Keratinocyte (primary cell): ENCODE results near the gene BRINP3. TPM values are rescaled to one million over a fixed set of nuclear protein-coding genes. Genes with fewer than 3 reads are reported as not detected.

Experiments used
- DNase-seq: peaks from one replicate; pipeline ENCODE4 v3.0.0-alpha.2; 2011; ENCODE audit warnings: low read depth, missing footprints, low spot score
- FAIRE-seq: peaks from 2 replicates; lab custom pipeline; 2011; peaks lifted over from hg19 to GRCh38; lab: Jason Lieb, UNC
- H2AFZ ChIP-seq: 2 replicates; pipeline ENCODE4 v1.6.0; 2012; ENCODE audit warnings: low read length, control low read depth, inconsistent platforms; ENCODE audit not compliant: control insufficient read depth
- H3K27ac ChIP-seq: 2 replicates; pipeline ENCODE4 v1.5.1; 2011; ENCODE audit warnings: low read length; ENCODE audit not compliant: control insufficient read depth, insufficient read depth
- H3K27me3 ChIP-seq: 3 replicates; pipeline ENCODE4 v1.6.0; 2011; ENCODE audit warnings: low read length; ENCODE audit not compliant: control insufficient read depth, insufficient read depth; ENCODE audit errors: extremely low read depth
- H3K36me3 ChIP-seq, 2 experiments: 2 replicates in 1 of 2; 3 replicates in 1 of 2; pipeline ENCODE4 v1.5.1; 2011; ENCODE audit warnings: low read length in 2 of 2, mild to moderate bottlenecking in 1 of 2; ENCODE audit not compliant: control insufficient read depth in 2 of 2, insufficient read depth in 2 of 2; ENCODE audit errors: extremely low read depth in 1 of 2
- H3K4me1 ChIP-seq: 3 replicates; pipeline ENCODE4 v1.5.1; 2011; ENCODE audit warnings: low read length; ENCODE audit not compliant: control insufficient read depth, insufficient read depth; ENCODE audit errors: extremely low read depth
- H3K4me2 ChIP-seq: 3 replicates; pipeline ENCODE4 v1.6.0; 2011; ENCODE audit warnings: low read depth, low read length; ENCODE audit not compliant: control insufficient read depth, insufficient read depth; ENCODE audit errors: extremely low read depth
- H3K4me3 ChIP-seq, 3 experiments: fragments of 200-600 bp in 1 of 3; sonication (generic) in 1 of 3; 2 replicates in 2 of 3; 3 replicates in 1 of 3; pipeline ENCODE4 v1.5.1; 2011 to 2016; ENCODE audit warnings: low read length in 3 of 3, mild to moderate bottlenecking in 3 of 3, control low read depth in 2 of 3, inconsistent platforms in 1 of 3, low read depth in 1 of 3, mixed read lengths in 1 of 3, mixed run types in 1 of 3, moderate library complexity in 1 of 3; ENCODE audit not compliant: control insufficient read depth in 2 of 3, insufficient read depth in 2 of 3; ENCODE audit errors: extremely low read depth in 1 of 3
- H3K79me2 ChIP-seq: 2 replicates; pipeline ENCODE4 v1.6.0; 2012; ENCODE audit warnings: low read length; ENCODE audit not compliant: control insufficient read depth, insufficient read depth
- H3K9ac ChIP-seq: 3 replicates; pipeline ENCODE4 v1.6.0; 2011; ENCODE audit warnings: low read length; ENCODE audit not compliant: control insufficient read depth, insufficient read depth; ENCODE audit errors: extremely low read depth
- H3K9me1 ChIP-seq: 3 replicates; pipeline ENCODE4 v1.6.0; 2011; ENCODE audit warnings: low read length; ENCODE audit not compliant: control insufficient read depth, insufficient read depth; ENCODE audit errors: extremely low read depth
- H3K9me3 ChIP-seq: 2 replicates; pipeline ENCODE4 v1.5.1; 2012; ENCODE audit warnings: low read depth, low read length; ENCODE audit not compliant: control insufficient read depth
- H4K20me1 ChIP-seq: 3 replicates; pipeline ENCODE4 v1.6.0; 2011; ENCODE audit warnings: low read length; ENCODE audit not compliant: control insufficient read depth, insufficient read depth; ENCODE audit errors: extremely low read depth
- CTCF ChIP-seq, 3 experiments: IDR thresholded peaks in 1 of 3; conservative IDR thresholded peaks in 1 of 3; optimal IDR thresholded peaks in 1 of 3; 2 replicates in 2 of 3; 3 replicates in 1 of 3; pipeline versions ENCODE3 to v1.5.1; 2011; ENCODE audit warnings: low read length in 3 of 3, mild to moderate bottlenecking in 3 of 3, moderate library complexity in 2 of 3, control low read depth in 1 of 3, inconsistent platforms in 1 of 3; ENCODE audit not compliant: insufficient read depth in 2 of 3; ENCODE audit errors: extremely low read depth in 1 of 3
- EZH2 ChIP-seq: IDR thresholded peaks from one replicate; pipeline ENCODE4 v1.6.1; 2012; ENCODE audit warnings: inconsistent platforms, mild to moderate bottlenecking, low read length, moderate library complexity
- dilution Hi-C: fragments of 300-500 bp; cut with MboI; formaldehyde crosslinking; loops from one replicate; pipeline ENCODE4 v1.7.0; 2020; ENCODE audit warnings: low sequenced_read_pairs; ENCODE audit not compliant: extremely low pct_ligation_motif_present
- polyA plus RNA-seq, 5 experiments: library from polyadenylated mRNA; depleted of rRNA in 3 of 5; stranded (reverse) in 3 of 5; stranded (forward) in 1 of 5; unstranded in 1 of 5; fragments of >200 nt; gene quantifications; 1 replicate in 1 of 5; 2 replicates in 3 of 5; 3 replicates in 1 of 5; pipeline versions ENCODE4 v1.2.1 to v1.2.3, GENCODE V29; 2011 to 2012; ENCODE audit warnings: missing spikeins in 2 of 5, low read depth in 1 of 5, low replicate concordance in 1 of 5

The BRINP3 gene
- polyA plus RNA-seq, 1 donor (not counting 4 experiments of a cell fraction or from before 2014, with no cell fraction given), result not detected

GRCh38 chr1:190303501-190303900 lies 174.2 kb downstream of the BRINP3 start:
- DNase-seq (no peak), FAIRE-seq (no peak)
- no peaks in the 10 kb centered on the region for H3K9me3 ChIP-seq
- H4K20me1 ChIP-seq, result no peaks in the 10 kb centered on the region
- no peaks in the 10 kb centered on the region for H3K27me3 ChIP-seq
- H3K9me1 ChIP-seq, result no peaks in the 10 kb centered on the region
- H3K4me3 ChIP-seq, result no peak overlapping the region
- H3K4me1 ChIP-seq, result no peaks in the 10 kb centered on the region
- no peak overlapping the region for H3K4me2 ChIP-seq
- no peak overlapping the region for H3K9ac ChIP-seq
- H3K79me2 ChIP-seq, result no peaks in the 10 kb centered on the region
- no peak for TF ChIP-seq CTCF (optimal IDR thresholded peaks at IDR 0.05 in 1 of 3, IDR thresholded peaks at IDR 0.05 in 1 of 3, conservative IDR thresholded peaks at IDR 0.05 in 1 of 3; ENCODE audit: extremely low read depth in 1 of 3, insufficient read depth in 2 of 3, low read length in 3 of 3)
- TF ChIP-seq EZH2, result no peak
- H2AFZ ChIP-seq, result no peak overlapping the region
- dilution Hi-C loops, result no loop called here
- no peaks in the 10 kb centered on the region for H3K36me3 ChIP-seq
- H3K27ac ChIP-seq, result no peak overlapping the region

DNA sequence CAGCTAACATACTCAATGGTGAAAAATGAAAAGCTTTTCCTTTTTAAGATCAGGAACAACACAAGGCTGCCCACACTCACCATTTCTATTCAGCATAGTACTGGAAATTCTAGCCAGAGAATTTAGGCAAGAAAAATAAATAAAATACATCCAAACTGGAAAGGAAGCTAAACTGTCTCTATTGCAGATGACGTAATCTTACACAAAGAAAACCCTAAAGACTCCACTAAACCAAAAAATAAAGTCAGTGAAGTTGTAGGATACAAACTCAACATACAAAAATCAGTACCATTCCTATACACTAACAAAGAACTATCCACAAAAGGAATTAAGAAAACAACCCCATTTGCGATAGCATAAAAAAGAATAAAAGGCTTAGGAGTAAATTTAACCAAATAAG lies 181.2 kb downstream of the BRINP3 start:
- TF ChIP-seq CTCF (optimal IDR thresholded peaks at IDR 0.05 in 1 of 3, IDR thresholded peaks at IDR 0.05 in 1 of 3, conservative IDR thresholded peaks at IDR 0.05 in 1 of 3; ENCODE audit: extremely low read depth in 1 of 3, insufficient read depth in 2 of 3, low read length in 3 of 3) (no peak), EZH2 (no peak)
- no peak overlapping the region for H2AFZ ChIP-seq

More for the DNA sequence above, 181.2 kb downstream of the BRINP3 start:
- no peak overlapping the region for H3K4me2 ChIP-seq
- FAIRE-seq (no peak), DNase-seq (no peak)
- no peak overlapping the region for H3K27ac ChIP-seq
- dilution Hi-C loops, result no loop called here
- H3K79me2 ChIP-seq, result no peaks in the 10 kb centered on the region
- no peak overlapping the region for H3K4me3 ChIP-seq
- no peaks in the 10 kb centered on the region for H3K9me3 ChIP-seq
- H4K20me1 ChIP-seq, result no peaks in the 10 kb centered on the region
- no peak overlapping the region for H3K9ac ChIP-seq
- no peaks in the 10 kb centered on the region for H3K9me1 ChIP-seq
- no peaks in the 10 kb centered on the region for H3K36me3 ChIP-seq
- H3K4me1 ChIP-seq, result no peaks in the 10 kb centered on the region
- no peaks in the 10 kb centered on the region for H3K27me3 ChIP-seq
